Measurements from ENCODE around the gene ZNF142.

ZNF142 gene, protein sequence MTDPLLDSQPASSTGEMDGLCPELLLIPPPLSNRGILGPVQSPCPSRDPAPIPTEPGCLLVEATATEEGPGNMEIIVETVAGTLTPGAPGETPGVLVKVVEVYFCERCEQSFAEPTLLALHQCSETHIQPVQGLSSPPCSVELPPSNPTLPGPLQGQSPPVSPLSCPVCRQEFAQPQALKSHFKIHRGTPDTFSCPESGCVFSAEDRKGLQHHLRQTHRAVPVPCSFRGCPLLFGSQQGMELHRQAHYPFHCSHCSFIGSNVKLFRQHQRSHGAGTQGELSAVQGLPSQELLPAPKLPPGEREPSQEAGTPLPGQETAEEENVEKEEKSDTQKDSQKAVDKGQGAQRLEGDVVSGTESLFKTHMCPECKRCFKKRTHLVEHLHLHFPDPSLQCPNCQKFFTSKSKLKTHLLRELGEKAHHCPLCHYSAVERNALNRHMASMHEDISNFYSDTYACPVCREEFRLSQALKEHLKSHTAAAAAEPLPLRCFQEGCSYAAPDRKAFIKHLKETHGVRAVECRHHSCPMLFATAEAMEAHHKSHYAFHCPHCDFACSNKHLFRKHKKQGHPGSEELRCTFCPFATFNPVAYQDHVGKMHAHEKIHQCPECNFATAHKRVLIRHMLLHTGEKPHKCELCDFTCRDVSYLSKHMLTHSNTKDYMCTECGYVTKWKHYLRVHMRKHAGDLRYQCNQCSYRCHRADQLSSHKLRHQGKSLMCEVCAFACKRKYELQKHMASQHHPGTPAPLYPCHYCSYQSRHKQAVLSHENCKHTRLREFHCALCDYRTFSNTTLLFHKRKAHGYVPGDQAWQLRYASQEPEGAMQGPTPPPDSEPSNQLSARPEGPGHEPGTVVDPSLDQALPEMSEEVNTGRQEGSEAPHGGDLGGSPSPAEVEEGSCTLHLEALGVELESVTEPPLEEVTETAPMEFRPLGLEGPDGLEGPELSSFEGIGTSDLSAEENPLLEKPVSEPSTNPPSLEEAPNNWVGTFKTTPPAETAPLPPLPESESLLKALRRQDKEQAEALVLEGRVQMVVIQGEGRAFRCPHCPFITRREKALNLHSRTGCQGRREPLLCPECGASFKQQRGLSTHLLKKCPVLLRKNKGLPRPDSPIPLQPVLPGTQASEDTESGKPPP (N-terminal part only)

DNA sequence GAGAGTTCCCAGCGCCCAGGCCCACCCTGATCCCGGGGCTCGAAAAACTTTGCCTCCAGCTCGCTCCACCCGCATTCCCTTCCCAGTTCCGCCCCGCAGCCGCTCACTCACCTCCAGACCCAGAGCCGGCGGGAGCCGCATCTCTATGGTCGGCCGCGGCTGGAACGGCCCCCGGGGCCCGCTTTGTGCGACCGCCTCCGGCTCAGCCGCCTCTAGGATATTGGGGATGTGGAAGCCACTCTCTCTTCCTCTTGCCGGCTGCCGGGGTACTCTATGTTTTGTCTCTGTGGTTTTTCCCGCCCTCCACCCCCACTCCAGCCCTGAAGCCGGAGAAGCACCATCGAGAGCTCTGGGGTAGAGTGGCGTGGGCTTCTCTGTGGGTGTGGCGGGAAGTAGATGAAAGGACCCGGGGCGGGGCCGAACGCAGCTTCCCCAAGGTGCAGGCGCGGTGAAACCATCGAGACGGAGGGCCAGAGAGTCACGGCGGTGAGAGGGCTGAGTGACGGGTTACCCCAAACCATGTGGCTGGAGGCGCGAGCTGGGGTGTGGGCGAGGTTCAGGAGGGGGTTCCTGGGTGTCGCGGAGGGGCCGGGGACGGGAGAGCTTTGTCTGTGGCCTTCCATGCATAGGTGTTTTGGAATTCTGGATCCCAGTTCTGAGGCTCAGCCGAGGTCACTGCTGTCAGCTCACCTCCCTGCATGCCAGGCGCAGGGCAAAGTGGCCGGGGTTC is at the start of gene ZNF142, which contains the start of gene BCS1L:
Gene ZNF142 (minus strand): TSS at position 366 of the 730 bp plus-strand sequence. CDS start 3,194 bp downstream, outside the sequence.
Gene BCS1L (plus strand): TSS at position 426 of the 730 bp plus-strand sequence. CDS start 1,305 bp downstream, outside the sequence.
- peak; percentile 92 for DNase-seq (ENCODE audit: low spot score)

DNA sequence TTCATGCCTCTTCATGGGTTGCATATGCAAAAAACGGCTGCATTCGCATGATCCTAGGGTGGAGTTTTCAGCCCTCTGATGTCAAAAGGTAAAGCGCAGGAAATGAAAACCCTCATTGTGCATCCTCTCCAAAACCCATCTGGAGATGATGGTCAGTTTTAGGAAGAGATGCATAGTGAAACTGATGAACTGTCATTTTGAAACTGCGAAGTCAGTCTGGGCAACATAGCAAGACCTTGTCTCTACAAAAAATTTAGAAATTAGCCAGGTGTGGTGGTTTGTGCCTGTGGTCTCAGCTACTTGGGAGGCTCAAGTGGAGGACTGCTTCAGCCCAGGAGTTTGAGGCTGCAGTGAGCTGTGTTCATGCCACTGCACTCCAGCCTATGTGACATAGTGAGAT is 48.7 kb upstream of the ZNF142 start:
- no peak for DNase-seq (ENCODE audit: low spot score)

DNA sequence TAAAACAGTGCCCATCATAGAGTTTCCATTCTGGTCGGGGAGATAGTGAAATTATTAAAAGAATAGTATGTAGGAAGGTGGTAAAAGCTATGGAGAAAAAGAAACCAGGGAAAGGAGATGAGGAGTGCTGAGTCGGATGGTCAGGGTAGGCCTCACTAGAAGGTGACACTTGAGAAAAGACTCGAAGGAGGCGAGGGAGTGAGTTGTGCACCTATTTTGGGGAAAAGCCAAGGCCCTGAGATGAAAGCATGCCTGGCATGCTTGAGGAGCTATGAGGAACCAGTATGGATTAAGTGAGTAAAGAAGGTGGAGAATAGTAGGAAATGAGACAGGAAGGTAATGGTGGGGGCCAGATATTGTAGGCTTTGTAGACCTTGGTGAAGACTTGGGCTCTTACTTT is 43.9 kb upstream of the ZNF142 start:
- DNase-seq (ENCODE audit: low spot score): no peak

DNA sequence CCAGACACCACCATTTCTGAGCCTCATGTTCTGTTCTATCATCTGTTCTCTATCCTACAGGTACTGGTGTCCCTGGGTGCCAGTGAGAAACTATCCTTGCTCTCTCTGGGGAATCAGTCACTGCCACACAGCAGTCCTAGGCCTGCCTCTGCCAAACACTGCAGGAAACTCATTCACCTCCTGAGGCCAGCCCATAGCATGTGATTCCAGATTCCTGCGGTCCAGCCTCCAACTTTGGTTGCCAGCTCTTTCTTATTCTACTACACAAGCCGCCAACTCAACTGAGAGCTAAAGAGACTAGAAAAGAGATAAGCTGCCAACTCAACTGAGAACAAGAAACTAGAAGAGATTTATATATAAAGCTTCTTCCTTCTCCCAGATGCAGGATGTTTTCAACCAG is 42.4 kb upstream of the ZNF142 start:
- no peak for DNase-seq (ENCODE audit: low spot score)

DNA sequence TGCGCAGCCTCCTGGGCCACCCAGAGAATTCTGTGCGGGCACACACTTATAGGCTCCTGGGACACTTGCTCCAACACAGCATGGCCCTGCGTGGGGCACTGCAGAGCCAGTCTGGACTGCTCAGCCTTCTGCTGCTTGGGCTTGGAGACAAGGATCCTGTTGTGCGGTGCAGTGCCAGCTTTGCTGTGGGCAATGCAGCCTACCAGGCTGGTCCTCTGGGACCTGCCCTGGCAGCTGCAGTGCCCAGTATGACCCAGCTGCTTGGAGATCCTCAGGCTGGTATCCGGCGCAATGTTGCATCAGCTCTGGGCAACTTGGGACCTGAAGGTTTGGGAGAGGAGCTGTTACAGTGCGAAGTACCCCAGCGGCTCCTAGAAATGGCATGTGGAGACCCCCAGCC is 39.5 kb upstream of the ZNF142 start:
- no peak for DNase-seq (ENCODE audit: low spot score)

DNA sequence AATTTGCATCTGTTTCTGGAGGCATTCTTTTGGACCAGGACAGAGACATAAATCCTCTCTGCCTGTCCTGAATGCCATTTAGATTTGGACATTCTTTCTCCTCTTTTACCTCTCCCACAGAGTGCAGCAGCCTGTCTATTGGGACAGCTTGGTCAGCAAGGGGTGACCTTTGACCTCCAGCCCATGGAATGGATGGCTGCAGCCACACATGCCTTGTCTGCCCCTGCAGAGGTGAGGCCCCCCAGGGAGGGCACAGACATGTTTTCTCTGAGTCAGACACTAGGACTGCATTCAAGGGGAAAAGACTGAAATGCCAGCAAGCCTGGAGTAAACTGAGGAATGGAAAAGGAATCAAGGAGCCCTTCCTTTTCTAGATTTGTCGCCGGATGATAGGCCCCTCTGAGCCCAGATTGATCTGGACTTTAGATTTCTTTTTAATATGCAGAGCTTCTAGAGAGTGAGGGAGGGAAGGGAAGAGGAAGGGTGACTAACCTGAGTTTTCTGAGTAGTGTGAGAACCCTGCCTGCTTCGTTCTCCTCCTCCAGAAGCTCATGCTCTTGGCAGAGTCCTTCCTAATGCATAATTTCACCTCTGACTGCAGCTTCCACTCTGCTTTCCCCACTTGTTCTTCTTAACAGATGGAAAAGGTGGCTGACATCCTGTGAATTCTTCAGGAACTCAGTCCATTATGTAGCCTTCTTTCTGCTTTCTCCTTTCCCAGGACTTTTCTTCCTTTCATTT is 35.2 kb upstream of the ZNF142 start:
- no peak for DNase-seq (ENCODE audit: low spot score)

DNA sequence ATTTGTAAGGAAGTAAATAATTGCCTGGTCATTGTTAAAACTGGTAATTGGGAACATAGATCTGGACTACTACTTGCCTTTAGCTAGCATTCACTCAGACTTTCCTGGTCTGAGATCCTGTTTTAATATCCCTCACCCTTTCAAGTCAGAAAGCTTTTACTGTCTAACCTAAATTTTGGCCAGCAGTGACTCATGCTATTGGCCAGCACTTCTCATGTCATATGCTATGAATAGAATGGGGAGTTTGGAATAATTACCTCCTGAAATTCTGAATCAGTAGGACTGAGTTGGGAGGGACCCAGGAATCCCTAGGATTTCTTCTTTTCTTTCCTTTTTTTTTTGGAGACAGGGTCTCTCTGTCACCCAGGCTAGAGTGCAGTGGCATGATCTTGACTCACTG is 31.8 kb upstream of the ZNF142 start:
- DNase-seq (ENCODE audit: low spot score): no peak

DNA sequence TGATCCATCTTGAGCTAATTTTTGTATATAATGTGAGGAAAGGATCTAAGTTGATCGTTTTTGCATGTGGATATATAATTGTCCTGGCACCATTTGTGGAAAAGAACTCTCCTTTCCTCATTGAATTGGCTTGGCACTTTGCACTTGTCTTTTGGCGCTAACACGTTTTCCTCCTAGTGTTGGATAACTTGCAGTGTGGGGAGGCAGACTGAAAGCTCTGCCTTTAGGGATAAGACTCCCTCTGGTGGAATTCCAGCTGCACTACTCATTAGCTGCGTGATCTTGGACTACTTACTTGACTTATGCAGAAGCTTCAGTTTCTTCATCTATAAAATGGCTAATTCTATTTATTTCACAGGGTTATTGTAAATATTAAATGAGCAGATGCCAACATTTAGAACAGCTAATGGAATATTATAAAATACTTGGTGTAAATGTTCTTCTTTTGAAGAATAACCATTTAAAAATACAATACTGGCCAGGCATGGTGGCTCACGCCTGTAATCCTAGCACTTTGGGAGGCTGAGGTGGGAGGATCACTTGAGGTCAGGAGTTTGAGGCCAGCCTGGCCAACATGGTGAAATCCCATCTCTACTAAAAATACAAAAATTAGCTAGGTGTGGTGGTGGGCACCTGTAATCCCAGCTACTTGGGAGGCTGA is 28.1 kb upstream of the ZNF142 start:
- peak; percentile 70 for DNase-seq (ENCODE audit: low spot score)

DNA sequence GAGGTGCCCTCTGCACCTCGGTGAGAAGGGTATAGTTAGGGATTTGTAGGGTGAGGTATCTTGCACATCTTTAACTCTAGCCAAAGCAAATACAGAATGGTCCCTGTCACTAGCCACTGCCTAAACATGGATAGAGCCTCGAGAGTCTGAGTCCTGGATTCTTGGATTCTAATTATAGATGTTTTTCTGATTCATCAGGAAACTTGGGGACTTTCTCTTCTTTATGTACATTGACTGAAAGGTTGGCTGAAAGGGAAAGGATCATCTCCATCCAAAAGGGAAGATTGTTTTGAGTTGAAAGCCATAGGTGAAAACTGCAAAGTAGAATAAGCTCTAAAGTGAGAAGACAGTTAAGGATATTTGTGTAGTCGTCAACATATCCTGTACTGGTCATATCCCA is 20.6 kb upstream of the ZNF142 start:
- DNase-seq (ENCODE audit: low spot score): no peak

DNA sequence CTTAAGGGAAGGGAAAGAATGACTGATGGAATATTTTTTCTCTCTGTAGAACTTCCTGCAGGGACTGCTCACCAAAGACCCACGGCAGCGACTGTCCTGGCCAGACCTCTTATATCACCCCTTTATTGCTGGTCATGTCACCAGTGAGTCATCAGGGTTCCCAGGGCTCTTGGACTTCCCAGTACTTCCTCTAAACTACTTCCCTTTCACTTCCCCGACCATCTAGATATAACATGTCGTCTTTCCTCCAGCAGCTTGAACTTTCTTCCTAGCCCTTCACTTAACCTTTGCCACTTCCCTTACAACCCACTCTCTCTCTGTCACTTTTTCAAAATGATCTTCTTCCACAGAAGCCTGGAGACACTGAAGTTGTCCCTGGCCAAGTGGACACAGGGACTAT is 19.7 kb upstream of the ZNF142 start:
- DNase-seq (ENCODE audit: low spot score): no peak

DNA sequence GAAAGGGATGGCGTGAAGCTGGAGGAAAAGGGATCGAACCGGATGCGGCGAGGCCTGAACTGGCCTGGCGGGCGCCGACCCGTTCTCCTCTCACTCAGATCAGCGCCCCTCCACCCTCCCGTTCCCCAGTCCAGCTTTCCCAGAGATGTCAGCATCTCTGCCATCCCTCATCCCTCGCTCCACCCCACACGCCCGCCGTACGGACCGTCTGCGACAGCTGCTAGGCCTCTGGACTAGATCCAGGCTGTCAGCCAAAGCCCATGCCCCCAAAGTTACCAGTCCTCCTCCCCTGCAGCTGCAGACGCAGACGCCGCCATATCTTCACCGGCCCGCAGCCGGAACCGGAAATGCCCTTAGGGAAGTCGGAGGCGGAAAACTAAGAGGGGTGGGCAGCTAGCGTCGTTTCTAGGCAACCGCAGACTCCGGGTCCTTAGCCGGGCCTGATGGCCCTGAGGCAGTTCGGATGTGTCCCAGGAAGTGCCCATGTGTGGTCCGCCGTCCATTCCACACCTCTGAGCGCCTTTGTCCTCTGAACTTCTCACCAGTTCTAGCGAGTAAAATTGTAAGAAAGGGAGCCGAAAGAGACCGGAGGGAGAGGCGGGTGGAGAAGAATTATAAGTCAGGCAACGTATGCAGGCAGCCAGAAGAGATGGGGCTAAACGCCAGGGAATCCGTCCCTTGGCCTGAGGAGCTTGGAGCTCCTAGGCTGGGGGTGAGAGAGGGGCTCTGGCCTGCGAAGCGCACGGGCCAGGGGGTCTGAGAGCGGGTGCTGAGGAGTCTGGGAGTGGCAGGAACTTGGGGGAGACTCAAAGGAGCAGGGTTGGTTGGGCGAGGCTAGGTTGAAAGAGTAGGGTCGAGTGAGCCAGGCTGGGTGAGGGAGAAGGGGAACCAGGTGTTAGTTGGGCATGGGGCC is 12.5 kb upstream of the ZNF142 start, which contains the start of the genes RNF25 and STK36:
Gene RNF25 (minus strand): TSS at position 349 of the 913 bp plus-strand sequence. CDS start 32 bp downstream, at position 317.
Gene STK36 (plus strand): TSS at position 433 of the 913 bp plus-strand sequence. CDS start 744 bp downstream, outside the sequence.
- peak; percentile 87 for DNase-seq (ENCODE audit: low spot score)

DNA sequence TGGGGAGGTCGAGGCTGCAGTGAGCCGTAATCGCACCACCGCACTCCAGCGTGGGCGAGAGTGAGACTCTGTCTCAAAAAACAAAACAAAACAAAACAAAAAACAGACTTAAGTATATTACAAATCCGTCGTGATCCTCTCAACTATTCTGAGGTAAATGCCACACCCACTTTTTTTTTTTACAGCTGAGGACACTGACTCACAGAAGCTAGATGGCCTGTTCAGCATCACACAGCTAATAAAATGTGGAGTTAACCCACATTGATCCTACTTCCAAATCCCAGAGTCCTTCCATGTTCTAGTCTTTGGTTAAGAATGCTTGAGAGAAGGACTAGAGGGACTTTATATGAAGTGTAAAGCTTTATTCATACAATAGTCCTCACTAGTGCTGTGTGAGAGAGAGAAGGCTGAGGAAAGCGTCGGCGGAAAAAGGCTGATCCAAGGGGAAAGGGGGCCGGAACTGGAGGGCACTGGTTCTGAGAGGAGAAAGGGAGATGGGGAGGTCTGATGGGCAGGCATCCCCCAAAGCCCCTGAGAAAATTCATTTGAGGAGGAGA is 11.8 kb upstream of the ZNF142 start:
- peak; percentile 46 for DNase-seq (ENCODE audit: low spot score)

DNA sequence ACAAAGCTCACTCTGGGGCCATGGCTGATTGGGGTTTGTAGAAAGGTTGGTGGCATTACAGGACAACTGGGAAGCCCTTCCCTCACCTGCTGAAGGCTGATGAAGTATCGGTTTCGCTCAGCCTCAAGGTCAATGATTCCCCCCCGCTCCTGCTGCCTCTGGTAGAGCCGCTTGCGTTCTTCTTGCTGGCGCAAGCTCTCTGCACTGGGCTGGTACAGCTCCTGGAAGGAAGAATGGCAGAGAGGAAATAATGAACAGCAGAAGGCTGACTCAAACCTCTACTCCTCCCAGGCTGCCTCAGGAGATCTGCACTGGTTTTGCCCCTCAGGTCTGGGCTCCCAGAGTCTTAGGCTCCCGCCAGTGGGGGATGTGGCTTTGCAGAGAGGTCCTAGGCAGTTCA is 5.2 kb upstream of the ZNF142 start:
- no peak for DNase-seq (ENCODE audit: low spot score)

DNA sequence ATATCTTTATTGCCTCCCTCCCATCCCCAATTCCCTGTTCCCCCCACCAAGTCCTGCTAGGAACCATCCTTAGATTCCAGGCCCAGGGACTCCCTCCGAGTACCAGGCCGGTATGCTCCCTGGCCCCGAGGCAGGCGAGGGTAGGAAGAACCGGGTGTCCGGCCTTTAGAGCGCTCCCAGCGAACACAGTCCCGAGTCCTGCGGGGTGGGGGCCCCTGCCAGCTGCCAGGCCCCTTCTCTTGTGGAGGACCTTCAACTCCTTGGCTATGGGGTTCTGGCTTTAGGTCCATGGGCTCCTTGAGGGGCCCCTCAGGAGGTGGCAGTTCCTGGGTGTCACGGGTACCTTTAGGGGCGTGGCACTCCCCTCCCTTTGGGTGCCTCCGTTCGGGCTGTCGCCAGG is 4.5 kb upstream of the ZNF142 start:
- DNase-seq (ENCODE audit: low spot score): no peak

DNA sequence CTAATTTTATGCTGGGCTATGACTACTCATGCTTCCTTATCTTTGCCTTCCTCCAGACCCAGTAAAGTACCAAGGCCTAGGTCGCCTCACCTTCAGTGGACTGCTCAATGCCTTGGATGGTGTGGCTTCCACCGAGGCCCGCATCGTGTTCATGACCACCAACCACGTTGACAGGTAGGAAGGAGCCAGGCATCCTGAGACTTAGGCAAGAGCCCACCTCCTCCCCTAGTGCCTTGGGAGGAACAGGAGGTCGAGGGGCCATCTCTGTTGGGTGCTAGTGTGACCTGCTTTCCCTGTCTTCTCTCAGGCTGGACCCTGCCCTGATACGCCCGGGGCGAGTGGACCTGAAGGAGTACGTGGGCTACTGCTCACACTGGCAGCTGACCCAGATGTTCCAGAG is 3.4 kb upstream of the ZNF142 start:
- no peak for DNase-seq (ENCODE audit: low spot score)

DNA sequence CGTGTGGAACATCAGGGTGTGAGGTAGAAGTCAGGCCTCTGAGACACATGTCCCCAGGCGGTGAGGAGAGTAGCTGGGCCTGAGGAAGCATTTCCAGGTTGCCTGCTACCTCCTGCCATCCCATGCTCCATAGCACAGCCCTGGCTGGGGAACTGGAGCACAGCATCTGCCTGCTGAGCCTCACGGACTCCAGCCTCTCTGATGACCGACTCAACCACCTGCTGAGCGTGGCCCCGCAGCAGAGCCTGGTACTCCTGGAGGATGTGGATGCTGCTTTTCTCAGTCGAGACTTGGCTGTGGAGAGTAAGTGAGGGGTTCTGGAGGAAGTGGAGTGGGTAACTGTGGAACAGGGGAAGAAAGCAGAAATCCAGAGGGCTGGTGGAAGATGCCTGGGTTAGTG is 3.0 kb upstream of the ZNF142 start:
- DNase-seq (ENCODE audit: low spot score): no peak

DNA sequence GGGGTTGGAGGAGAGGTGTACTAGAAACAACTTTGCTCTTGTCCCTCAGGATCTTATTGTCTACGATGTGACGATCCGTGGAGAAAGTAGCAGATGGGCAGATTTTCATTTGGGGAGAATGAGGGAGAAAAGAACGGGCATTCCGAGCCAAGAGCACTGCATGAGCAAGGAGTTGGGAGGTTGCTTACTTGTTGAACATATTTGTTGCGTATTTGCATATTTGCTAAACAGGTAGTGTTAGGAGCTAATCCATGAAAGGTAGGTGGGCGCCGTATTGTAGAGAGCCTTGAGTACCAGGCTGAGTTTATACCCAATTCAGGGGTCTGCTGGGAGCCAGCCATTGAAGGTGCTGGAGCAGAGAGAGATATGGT is 550 bp upstream of the ZNF142 start:
- DNase-seq (ENCODE audit: low spot score): no peak

DNA sequence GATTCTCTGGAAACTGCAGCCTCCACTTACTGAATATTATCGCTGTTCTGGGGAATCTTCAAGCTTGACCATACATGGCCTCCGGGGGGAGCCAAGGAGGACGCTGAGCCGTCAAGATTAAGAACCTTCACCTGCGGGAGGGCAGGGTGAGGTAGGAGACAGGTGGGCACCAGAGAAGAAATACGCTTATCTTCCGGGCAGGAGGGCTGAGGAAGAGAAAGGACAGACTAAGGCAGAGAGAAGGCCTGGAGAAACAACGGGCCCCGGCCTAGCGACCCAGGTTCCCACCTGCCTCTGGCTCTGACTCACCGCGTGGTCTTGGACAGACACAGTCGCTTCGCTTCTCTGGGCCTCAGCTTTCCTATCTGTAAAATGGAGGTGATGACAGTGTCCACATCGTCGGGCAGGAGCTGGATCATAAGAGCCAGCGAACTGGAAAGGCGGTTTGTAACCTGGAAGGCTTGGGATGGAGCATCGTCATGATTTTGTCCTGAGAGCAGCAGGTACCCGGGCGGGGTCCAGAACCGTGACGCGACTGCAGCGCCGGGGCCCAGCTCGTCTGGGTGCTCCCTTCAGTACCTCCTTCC is 659 bp downstream of the ZNF142 start:
- peak; percentile 71 for DNase-seq (ENCODE audit: low spot score)
